ENCODE data around the gene PKP3. TPM values are rescaled to one million over a fixed set of nuclear protein-coding genes. Genes with fewer than 3 reads are reported as not detected.

The PKP3 gene
- total RNA-seq, 2 experiments from 2014 or later: 0.60 TPM; not detected in 1

DNA sequence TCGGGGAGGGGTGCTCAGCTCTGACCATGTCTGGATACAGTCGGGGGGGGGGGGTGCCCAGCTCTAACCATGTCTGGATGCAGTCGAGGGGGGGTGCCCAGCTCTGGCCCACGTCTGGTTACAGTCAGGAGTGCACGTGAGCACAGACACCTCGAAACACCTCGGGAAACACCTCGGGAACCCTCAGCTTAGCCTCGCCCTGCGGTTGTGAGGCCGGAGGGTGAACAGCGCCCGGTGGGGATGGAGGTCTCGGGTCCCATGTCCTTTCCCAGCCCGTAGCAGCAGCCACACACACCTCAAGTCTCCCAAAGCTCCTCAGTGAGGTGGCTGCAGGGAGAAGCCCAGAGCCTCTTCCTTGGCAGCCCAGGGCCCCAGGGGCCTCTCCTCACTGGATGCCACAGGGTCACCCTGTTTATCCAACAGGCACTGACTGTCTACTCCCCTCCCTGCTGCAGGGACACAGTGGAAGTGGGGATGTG lies 18.7 kb downstream of the PKP3 start:
- Histone ChIP-seq H3K4me3 (ENCODE audit: low read length) (peak overlapping the region; percentile 96), H3K27me3 (ENCODE audit: control insufficient read depth in 1 of 2, insufficient read depth in 2 of 2, low read length in 2 of 2) (no peaks in the 10 kb centered on the region), H3K4me1 (ENCODE audit: insufficient read depth, low read length) (peaks cover 58% of the 10 kb centered on the region), H3K9me3 (ENCODE audit: control insufficient read depth in 1 of 2, insufficient read depth in 1 of 2, low read length in 2 of 2) (no peaks in the 10 kb centered on the region), H3K27ac (ENCODE audit: low read depth in 1 of 2, low read length in 2 of 2) (peak overlapping the region in 1 of 2 donors; percentile 40), H3K36me3 (ENCODE audit: insufficient read depth, low read length) (peaks cover 17% of the 10 kb centered on the region)
- POLR2A ChIA-PET: interaction anchor here (0.9 kb wide), 1 partner anchor 7 kb away, joined by 3 read pairs; no protein-coding TSS in a partner anchor
- peaks cover 18% of the 10 kb centered on the region for H3K36me3 Mint-ChIP-seq (ENCODE audit: low read depth)
- no peak for ATAC-seq (ENCODE audit: poor library complexity)
- H3K27me3 Mint-ChIP-seq: no peaks in the 10 kb centered on the region
- peak overlapping the region; percentile 84 for H3K27ac Mint-ChIP-seq
- intact Hi-C loops (cut with DNase I, micrococcal nuclease): loop anchor here in 1 of 2 experiments (10.0 kb wide), 1 partner anchor 48 kb away; the partner anchor contains the start of gene B4GALNT4
- H3K4me1 Mint-ChIP-seq (ENCODE audit: low read depth): peaks cover 34% of the 10 kb centered on the region
- CTCF ChIA-PET: interaction anchor here (0.6 to 1.2 kb wide), 2 partner anchors 36 to 96 kb away, joined by 3 read pairs; no protein-coding TSS in a partner anchor
- TF ChIP-seq, protein P1, sequence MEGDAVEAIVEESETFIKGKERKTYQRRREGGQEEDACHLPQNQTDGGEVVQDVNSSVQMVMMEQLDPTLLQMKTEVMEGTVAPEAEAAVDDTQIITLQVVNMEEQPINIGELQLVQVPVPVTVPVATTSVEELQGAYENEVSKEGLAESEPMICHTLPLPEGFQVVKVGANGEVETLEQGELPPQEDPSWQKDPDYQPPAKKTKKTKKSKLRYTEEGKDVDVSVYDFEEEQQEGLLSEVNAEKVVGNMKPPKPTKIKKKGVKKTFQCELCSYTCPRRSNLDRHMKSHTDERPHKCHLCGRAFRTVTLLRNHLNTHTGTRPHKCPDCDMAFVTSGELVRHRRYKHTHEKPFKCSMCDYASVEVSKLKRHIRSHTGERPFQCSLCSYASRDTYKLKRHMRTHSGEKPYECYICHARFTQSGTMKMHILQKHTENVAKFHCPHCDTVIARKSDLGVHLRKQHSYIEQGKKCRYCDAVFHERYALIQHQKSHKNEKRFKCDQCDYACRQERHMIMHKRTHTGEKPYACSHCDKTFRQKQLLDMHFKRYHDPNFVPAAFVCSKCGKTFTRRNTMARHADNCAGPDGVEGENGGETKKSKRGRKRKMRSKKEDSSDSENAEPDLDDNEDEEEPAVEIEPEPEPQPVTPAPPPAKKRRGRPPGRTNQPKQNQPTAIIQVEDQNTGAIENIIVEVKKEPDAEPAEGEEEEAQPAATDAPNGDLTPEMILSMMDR (IDR thresholded peaks at IDR 0.05): no peak
- H3K9me3 Mint-ChIP-seq: no peaks in the 10 kb centered on the region
- peak overlapping the region; percentile 82 for H3K4me3 Mint-ChIP-seq
- DNase-seq: peak in 1 of 14 experiments; percentile 5

GRCh38 chr11:413120-414081 lies 19.4 kb downstream of the PKP3 start:
- Mint-ChIP-seq H3K4me3 (peak overlapping the region; percentile 82), H3K27me3 (no peaks in the 10 kb centered on the region), H3K4me1 (ENCODE audit: low read depth) (peaks cover 34% of the 10 kb centered on the region), H3K27ac (peak overlapping the region; percentile 84), H3K9me3 (no peaks in the 10 kb centered on the region), H3K36me3 (ENCODE audit: low read depth) (peaks cover 18% of the 10 kb centered on the region)
- TF ChIP-seq, protein P1 (IDR thresholded peaks at IDR 0.05): no peak
- peaks cover 12% of the 10 kb centered on the region for H3K36me3 ChIP-seq (ENCODE audit: insufficient read depth, low read length)
- ATAC-seq (ENCODE audit: poor library complexity) (peak; percentile 11), DNase-seq (peak in 6 of 14 experiments; percentile 20 to 60 (median 46))
- no peaks in the 10 kb centered on the region for H3K27me3 ChIP-seq (ENCODE audit: control insufficient read depth in 1 of 2, insufficient read depth in 2 of 2, low read length in 2 of 2)
- peak overlapping the region; percentile 96 for H3K4me3 ChIP-seq (ENCODE audit: low read length)
- peaks cover 53% of the 10 kb centered on the region for H3K4me1 ChIP-seq (ENCODE audit: insufficient read depth, low read length)
- intact Hi-C loops (cut with DNase I, micrococcal nuclease): loop anchor here in 1 of 2 experiments (10.0 kb wide), 1 partner anchor 49 kb away; the partner anchor contains the start of gene B4GALNT4
- peak overlapping the region in 1 of 2 donors; percentile 40 for H3K27ac ChIP-seq (ENCODE audit: low read depth in 1 of 2, low read length in 2 of 2)
- POLR2A ChIA-PET: interaction anchor here (0.9 to 3.4 kb wide), 5 partner anchors 8 to 207 kb away, joined by 3 to 19 read pairs (median 9); partner anchors contain the start of genes ANO9, BET1L, RIC8A and RNH1
- CTCF ChIA-PET: interaction anchor here (1.2 kb wide), 1 partner anchor 35 kb away, joined by 3 read pairs; no protein-coding TSS in a partner anchor
- H3K9me3 ChIP-seq (ENCODE audit: control insufficient read depth in 1 of 2, insufficient read depth in 1 of 2, low read length in 2 of 2): no peaks in the 10 kb centered on the region

GRCh38 chr11:414318-414857 lies 20.4 kb downstream of the PKP3 start:
- ChIA-PET CTCF (interaction anchor here (3.2 to 3.3 kb wide), 2 partner anchors 8 to 34 kb away, joined by 16 read pairs; no protein-coding TSS in a partner anchor), POLR2A (interaction anchor here (0.6 to 4.7 kb wide), 15 partner anchors 8 to 207 kb away, joined by 3 to 75 read pairs (median 6); partner anchors contain the start of genes ANO9, BET1L, PTDSS2 and RIC8A)
- peak overlapping the region; percentile 87 for H3K27ac Mint-ChIP-seq
- Histone ChIP-seq H3K27me3 (ENCODE audit: control insufficient read depth in 1 of 2, insufficient read depth in 2 of 2, low read length in 2 of 2) (no peaks in the 10 kb centered on the region), H3K9me3 (ENCODE audit: control insufficient read depth in 1 of 2, insufficient read depth in 1 of 2, low read length in 2 of 2) (no peaks in the 10 kb centered on the region), H3K27ac (ENCODE audit: low read depth in 1 of 2, low read length in 2 of 2) (peak overlapping the region in 1 of 2 donors; percentile 66), H3K4me3 (ENCODE audit: low read length) (peak overlapping the region; percentile 96), H3K4me1 (ENCODE audit: insufficient read depth, low read length) (peaks cover 44% of the 10 kb centered on the region), H3K36me3 (ENCODE audit: insufficient read depth, low read length) (peaks cover 11% of the 10 kb centered on the region)
- H3K4me1 Mint-ChIP-seq (ENCODE audit: low read depth): peaks cover 34% of the 10 kb centered on the region
- DNase-seq (peak in 4 of 14 experiments; percentile 19 to 48 (median 40)), ATAC-seq (ENCODE audit: poor library complexity) (peak; percentile 20)
- peak overlapping the region; percentile 90 for H3K4me3 Mint-ChIP-seq
- H3K27me3 Mint-ChIP-seq: no peaks in the 10 kb centered on the region
- TF ChIP-seq, protein P1 (IDR thresholded peaks at IDR 0.05): no peak
- intact Hi-C loops (cut with DNase I, micrococcal nuclease): loop anchor here in 1 of 2 experiments (10.0 kb wide), 1 partner anchor 50 kb away; the partner anchor contains the start of gene B4GALNT4
- H3K36me3 Mint-ChIP-seq (ENCODE audit: low read depth): peaks cover 18% of the 10 kb centered on the region
- no peaks in the 10 kb centered on the region for H3K9me3 Mint-ChIP-seq

Data from CD4-positive, alpha-beta T cell (primary cell).